IgD-negative memory B cell (primary cell): ENCODE data around the gene LHFPL6. TPM values are rescaled to one million over a fixed set of nuclear protein-coding genes. Genes with fewer than 3 reads are reported as not detected.

ENCODE experiments used
- H3K27ac Mint-ChIP-seq, 3 donors: one replicate each; pipeline ENCODE4 v1.8.0; 2020 to 2022; ENCODE audit warnings: mild to moderate bottlenecking in 3 of 3, mixed read lengths in 3 of 3, moderate library complexity in 1 of 3
- H3K27me3 Mint-ChIP-seq: one replicate; pipeline ENCODE4 v1.8.0; 2021; ENCODE audit warnings: mixed read lengths
- H3K36me3 Mint-ChIP-seq: one replicate; pipeline ENCODE4 v1.8.0; 2020; ENCODE audit warnings: mild to moderate bottlenecking, mixed read lengths
- H3K4me1 Mint-ChIP-seq, 3 donors: one replicate each; pipeline ENCODE4 v1.8.0; 2020 to 2022; ENCODE audit warnings: mixed read lengths in 3 of 3, mild to moderate bottlenecking in 1 of 3
- H3K4me3 Mint-ChIP-seq, 4 donors: one replicate each; pipeline ENCODE4 v1.8.0; 2020 to 2022; ENCODE audit warnings: mild to moderate bottlenecking in 4 of 4, mixed read lengths in 4 of 4, moderate library complexity in 3 of 4
- H3K9me3 Mint-ChIP-seq, 3 donors: one replicate each; pipeline ENCODE4 v1.8.0; 2020 to 2021; ENCODE audit warnings: mixed read lengths in 3 of 3, mild to moderate bottlenecking in 1 of 3
- polyA plus RNA-seq: library from polyadenylated mRNA; unstranded; fragments of 300-500 nt; fragmentation: Illumina TruSeq; gene quantifications from one replicate; pipeline ENCODE4 v1.2.3, GENCODE V29; 2021

The LHFPL6 gene
- polyA plus RNA-seq, 1 donor from 2014 or later = not detected

DNA sequence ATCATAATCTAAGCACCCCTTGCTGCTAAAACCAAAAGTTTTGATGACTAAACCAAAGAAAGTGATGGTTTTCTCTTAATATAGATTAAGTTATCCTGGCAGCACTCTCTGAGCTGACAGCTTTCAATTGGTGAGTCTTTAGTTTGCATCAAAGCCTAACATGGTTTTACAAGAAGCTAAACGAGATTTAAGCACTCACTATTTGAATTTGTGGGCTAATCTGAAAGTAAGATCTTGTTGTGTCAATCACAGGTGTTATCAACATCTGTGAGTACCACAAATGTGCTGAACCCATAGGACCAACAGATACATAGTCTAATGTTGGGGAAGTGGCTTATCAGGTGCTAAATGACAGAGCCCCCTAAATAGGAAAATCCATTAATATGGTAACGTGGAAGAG lies 223.9 kb downstream of the LHFPL6 start:
- Mint-ChIP-seq H3K4me3 (no peak overlapping the region), H3K27me3 (no peaks in the 10 kb centered on the region), H3K36me3 (no peaks in the 10 kb centered on the region), H3K27ac (no peak overlapping the region), H3K4me1 (no peaks in the 10 kb centered on the region), H3K9me3 (peaks cover 0 to 1% (median 0%) of the 10 kb centered on the region in 3 donors)

- no peak overlapping the region for H3K4me3 Mint-ChIP-seq
- peaks cover 0 to 1% (median 0%) of the 10 kb centered on the region in 3 donors for H3K9me3 Mint-ChIP-seq
- no peaks in the 10 kb centered on the region for H3K4me1 Mint-ChIP-seq
- H3K36me3 Mint-ChIP-seq = no peaks in the 10 kb centered on the region
- no peak overlapping the region for H3K27ac Mint-ChIP-seq
- no peaks in the 10 kb centered on the region for H3K27me3 Mint-ChIP-seq
Measured at GRCh38 chr13:39378306-39378705, 224.7 kb downstream of the LHFPL6 start.

DNA sequence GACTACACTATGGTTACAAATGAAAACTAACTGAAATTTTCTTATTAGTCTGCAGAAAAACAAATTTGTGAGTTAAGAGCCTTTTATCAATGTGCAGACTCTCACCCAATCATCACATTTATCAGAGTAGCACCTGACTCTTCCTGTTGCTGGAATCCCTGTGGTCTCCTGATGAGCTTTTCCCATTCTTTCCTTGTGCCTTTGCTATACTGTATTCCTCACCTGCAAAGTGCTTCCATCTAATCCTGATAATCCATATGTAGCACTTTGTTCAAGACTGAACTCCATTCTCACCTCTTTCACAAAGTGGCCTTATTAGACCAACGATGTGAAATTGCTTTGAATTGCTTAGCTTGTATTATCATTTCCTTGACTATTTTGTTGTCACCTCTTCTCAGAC lies 225.3 kb downstream of the LHFPL6 start:
- Mint-ChIP-seq H3K4me1 (no peaks in the 10 kb centered on the region), H3K36me3 (no peaks in the 10 kb centered on the region), H3K4me3 (no peak overlapping the region), H3K27ac (no peak overlapping the region), H3K27me3 (no peaks in the 10 kb centered on the region), H3K9me3 (peaks cover 0 to 1% (median 0%) of the 10 kb centered on the region in 3 donors)

GRCh38 chr13:39376076-39376475 lies 226.9 kb downstream of the LHFPL6 start:
- Mint-ChIP-seq H3K4me1 (no peaks in the 10 kb centered on the region), H3K9me3 (peaks cover 0 to 1% (median 0%) of the 10 kb centered on the region in 3 donors), H3K27ac (no peak overlapping the region), H3K36me3 (no peaks in the 10 kb centered on the region), H3K27me3 (peaks cover 2% of the 10 kb centered on the region), H3K4me3 (no peak overlapping the region)

DNA sequence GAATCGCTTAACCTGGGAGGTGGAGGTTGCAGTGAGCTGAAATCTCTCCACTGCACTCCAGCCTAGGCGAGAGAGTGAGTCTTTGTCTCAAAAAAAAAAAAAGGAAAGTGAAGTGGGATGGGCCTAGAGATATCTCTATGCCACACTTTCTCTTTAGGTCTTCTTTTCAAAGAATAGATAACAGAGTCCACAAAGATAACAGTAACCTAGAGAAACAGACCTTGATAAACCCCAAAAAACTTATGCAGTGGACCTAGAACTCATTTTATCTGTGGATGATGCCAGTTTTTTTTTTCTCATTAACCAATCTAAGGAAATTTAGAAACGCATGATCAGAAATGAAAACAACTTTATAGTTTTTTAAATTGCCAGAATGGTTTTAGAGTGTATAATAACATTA lies 227.4 kb downstream of the LHFPL6 start:
- H3K9me3 Mint-ChIP-seq = peaks cover 0 to 1% (median 0%) of the 10 kb centered on the region in 3 donors
- H3K4me3 Mint-ChIP-seq = no peak overlapping the region
- no peaks in the 10 kb centered on the region for H3K4me1 Mint-ChIP-seq
- no peaks in the 10 kb centered on the region for H3K36me3 Mint-ChIP-seq
- H3K27me3 Mint-ChIP-seq = peaks cover 2% of the 10 kb centered on the region
- no peak overlapping the region for H3K27ac Mint-ChIP-seq

DNA sequence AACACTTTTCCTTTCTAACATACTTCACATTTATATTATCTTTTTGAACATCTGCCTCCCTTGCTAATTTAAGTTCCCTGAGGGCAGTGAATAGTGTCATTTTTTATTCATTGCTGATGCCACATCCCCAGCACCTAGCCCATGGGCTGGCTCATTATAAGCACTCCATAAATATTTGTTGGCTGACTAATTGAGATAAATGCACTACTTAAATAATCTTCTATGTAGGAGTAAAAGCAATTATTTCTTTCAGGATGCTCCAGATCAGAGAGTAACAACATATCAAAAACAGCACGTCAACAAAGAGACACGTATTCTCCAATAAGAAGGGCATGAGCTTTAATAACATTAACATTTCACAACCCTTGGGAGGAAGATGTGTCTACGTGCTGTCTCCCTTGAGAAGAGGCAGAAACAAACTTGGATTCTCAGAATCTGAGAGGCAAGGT lies 228.2 kb downstream of the LHFPL6 start:
- no peaks in the 10 kb centered on the region for H3K36me3 Mint-ChIP-seq
- H3K9me3 Mint-ChIP-seq = peaks cover 0 to 1% (median 0%) of the 10 kb centered on the region in 3 donors
- no peaks in the 10 kb centered on the region for H3K4me1 Mint-ChIP-seq
- peaks cover 2% of the 10 kb centered on the region for H3K27me3 Mint-ChIP-seq
- no peak overlapping the region for H3K4me3 Mint-ChIP-seq
- no peak overlapping the region for H3K27ac Mint-ChIP-seq

DNA sequence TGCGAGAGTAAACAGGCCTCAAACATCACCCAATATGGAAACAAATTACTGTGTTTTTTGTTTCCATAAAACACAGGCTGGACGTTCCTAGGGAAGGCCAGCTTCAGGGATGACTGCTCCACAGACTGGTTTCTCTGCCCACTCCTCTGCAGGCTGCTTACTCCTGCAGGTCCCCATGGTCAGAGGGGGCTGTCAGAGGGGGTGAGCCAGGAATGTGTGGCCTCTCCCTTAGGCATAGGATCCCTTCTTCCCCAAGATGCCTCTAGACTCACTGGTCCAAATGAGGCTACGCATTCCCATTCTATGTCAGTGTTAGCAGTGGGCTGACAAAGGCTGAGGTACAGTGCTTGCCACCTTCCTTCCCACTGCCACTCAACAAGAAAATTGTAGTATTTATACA lies 229.8 kb downstream of the LHFPL6 start:
- Mint-ChIP-seq H3K36me3 (no peaks in the 10 kb centered on the region), H3K27ac (no peak overlapping the region), H3K9me3 (peaks cover 0 to 1% (median 0%) of the 10 kb centered on the region in 3 donors), H3K4me1 (no peaks in the 10 kb centered on the region), H3K4me3 (no peak overlapping the region), H3K27me3 (peaks cover 2% of the 10 kb centered on the region)

DNA sequence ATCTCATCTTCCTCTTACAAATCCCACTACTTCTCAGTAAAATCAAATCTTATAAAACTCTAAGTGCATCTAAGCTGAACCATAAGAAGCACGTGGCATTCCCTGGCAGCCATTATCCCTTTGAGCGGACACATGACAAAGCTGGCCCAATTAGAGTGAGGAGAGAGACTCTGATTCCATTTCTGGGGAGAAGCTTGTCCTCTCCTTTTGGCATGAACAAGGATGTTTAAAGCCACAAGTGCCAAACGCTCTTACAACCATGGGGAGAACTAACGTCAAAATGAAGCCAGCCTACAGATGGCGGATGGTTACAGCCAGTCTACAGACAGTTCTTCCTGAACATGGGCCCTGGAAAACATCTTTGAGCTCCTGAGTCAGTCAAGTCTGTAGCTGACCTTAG lies 231.3 kb downstream of the LHFPL6 start:
- no peak overlapping the region for H3K27ac Mint-ChIP-seq
- no peaks in the 10 kb centered on the region for H3K36me3 Mint-ChIP-seq
- H3K4me3 Mint-ChIP-seq = no peak overlapping the region
- no peaks in the 10 kb centered on the region for H3K4me1 Mint-ChIP-seq
- peaks cover 2% of the 10 kb centered on the region for H3K27me3 Mint-ChIP-seq
- no peaks in the 10 kb centered on the region for H3K9me3 Mint-ChIP-seq

DNA sequence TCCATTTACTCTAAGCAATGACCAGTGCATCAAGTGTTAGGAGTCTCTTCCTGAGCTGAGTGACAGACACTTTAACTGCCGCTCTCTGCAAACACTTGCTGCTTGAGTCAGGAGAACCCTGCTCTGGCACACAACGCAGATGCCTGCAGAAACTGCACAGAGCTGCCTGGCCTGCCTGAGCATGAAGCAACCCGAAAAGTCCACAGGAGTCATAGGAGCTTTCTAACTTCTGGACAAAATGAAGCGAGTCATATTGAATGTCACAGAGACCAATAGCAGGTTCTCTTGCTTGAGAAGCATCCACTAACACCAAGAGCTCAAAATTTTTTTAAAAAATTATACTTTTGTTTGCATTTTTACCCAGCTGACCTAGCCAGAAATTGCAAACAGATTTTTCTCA lies 232.4 kb downstream of the LHFPL6 start:
- H3K36me3 Mint-ChIP-seq = no peaks in the 10 kb centered on the region
- H3K27ac Mint-ChIP-seq = no peak overlapping the region
- H3K27me3 Mint-ChIP-seq = peaks cover 2% of the 10 kb centered on the region
- H3K4me1 Mint-ChIP-seq = no peaks in the 10 kb centered on the region
- no peak overlapping the region for H3K4me3 Mint-ChIP-seq
- no peaks in the 10 kb centered on the region for H3K9me3 Mint-ChIP-seq

DNA sequence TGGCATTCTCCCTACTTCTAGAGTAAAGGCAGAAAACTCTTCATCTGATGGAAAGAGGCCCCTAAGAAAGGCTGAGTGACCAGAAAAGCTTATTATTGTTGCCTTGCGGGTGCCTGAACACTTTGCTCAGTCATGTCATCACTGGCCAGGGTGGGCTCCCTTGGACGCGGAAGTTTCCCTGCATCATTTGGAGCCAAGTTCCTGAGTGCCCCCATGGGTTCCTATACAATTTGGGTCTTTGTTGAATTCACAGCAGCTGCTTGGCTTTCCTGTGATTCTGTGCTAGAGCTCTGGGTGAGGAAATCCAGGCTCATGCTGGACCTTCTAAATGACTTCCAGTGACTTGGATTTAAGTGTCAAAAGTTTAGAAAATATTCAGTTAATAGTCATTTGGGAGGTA lies 232.9 kb downstream of the LHFPL6 start:
- no peak overlapping the region for H3K4me3 Mint-ChIP-seq
- peaks cover 2% of the 10 kb centered on the region for H3K27me3 Mint-ChIP-seq
- no peaks in the 10 kb centered on the region for H3K4me1 Mint-ChIP-seq
- H3K9me3 Mint-ChIP-seq = no peaks in the 10 kb centered on the region
- peaks cover 1% of the 10 kb centered on the region for H3K36me3 Mint-ChIP-seq
- no peak overlapping the region for H3K27ac Mint-ChIP-seq

DNA sequence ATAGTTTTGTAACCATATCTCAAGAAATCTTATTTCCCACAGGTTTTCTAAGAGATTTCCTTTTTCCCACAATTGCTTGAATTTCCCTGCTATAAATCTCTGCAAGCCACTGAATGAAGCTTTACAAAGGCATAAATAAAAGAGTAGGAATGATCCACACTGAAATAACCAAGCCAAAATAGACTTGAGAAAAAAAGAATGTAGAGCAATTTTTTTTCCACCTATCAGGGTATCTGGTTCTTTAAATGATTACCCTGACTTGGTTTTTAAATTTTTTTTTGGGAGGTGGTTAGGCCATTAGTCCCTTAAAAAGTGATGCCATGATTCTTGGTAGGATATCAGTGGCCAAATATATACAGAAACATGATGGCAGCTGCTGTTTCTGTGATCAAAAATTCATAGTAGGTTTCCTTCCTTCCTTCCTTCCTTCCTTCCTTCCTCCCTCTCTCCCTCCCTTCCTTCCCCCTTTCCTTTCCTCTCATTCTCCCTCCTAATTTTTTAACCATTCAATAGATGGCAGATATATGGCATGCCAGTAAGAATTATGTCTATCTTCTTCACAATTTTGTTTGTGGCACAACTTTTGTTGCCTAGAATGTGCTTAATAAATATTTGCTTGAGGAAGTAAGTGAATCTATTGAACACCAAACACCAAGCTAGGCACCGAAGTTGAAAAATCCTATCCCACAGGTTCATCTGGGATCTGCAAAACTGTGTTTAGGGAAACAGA lies 233.7 kb downstream of the LHFPL6 start:
- Mint-ChIP-seq H3K36me3 (peaks cover 1% of the 10 kb centered on the region), H3K4me3 (no peak overlapping the region), H3K9me3 (no peaks in the 10 kb centered on the region), H3K27ac (no peak overlapping the region), H3K27me3 (peaks cover 2% of the 10 kb centered on the region), H3K4me1 (no peaks in the 10 kb centered on the region)

- Mint-ChIP-seq H3K4me3 (no peak overlapping the region), H3K36me3 (peaks cover 1% of the 10 kb centered on the region), H3K9me3 (no peaks in the 10 kb centered on the region), H3K4me1 (peaks cover 0 to 1% (median 0%) of the 10 kb centered on the region in 3 donors), H3K27ac (no peak overlapping the region), H3K27me3 (no peaks in the 10 kb centered on the region)
Measured at GRCh38 chr13:39365879-39366278, 237.1 kb downstream of the LHFPL6 start.

- no peaks in the 10 kb centered on the region for H3K9me3 Mint-ChIP-seq
- H3K36me3 Mint-ChIP-seq = peaks cover 1% of the 10 kb centered on the region
- peaks cover 0 to 1% (median 0%) of the 10 kb centered on the region in 3 donors for H3K4me1 Mint-ChIP-seq
- H3K4me3 Mint-ChIP-seq = no peak overlapping the region
- no peak overlapping the region for H3K27ac Mint-ChIP-seq
- no peaks in the 10 kb centered on the region for H3K27me3 Mint-ChIP-seq
Measured at GRCh38 chr13:39364947-39365468, 238.0 kb downstream of the LHFPL6 start.

DNA sequence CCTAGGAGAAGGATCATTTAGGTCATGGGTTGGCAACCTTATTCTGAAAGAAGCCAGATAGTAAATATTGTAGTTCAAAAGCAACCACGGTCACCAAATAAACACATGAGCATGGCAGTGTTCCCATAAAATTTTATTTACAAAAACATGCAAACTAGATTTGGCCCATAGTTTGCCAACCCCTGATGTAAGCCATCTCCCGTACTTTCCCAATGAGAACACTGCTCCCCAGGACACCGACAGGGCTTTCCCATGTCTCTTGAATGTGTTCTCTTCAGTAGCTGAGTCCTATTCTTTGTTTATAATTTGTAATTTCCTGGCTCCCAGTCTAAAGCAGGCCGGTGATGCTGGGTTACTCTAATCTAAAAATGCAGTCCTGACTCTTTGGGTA lies 239.6 kb downstream of the LHFPL6 start:
- H3K27me3 Mint-ChIP-seq = no peaks in the 10 kb centered on the region
- peaks cover 1% of the 10 kb centered on the region for H3K36me3 Mint-ChIP-seq
- peaks cover 0 to 3% (median 0%) of the 10 kb centered on the region in 3 donors for H3K9me3 Mint-ChIP-seq
- H3K27ac Mint-ChIP-seq = no peak overlapping the region
- H3K4me3 Mint-ChIP-seq = no peak overlapping the region
- peaks cover 0 to 1% (median 0%) of the 10 kb centered on the region in 3 donors for H3K4me1 Mint-ChIP-seq

- peaks cover 0 to 8% (median 0%) of the 10 kb centered on the region in 3 donors for H3K9me3 Mint-ChIP-seq
- H3K36me3 Mint-ChIP-seq = peaks cover 6% of the 10 kb centered on the region
- H3K27ac Mint-ChIP-seq = no peak overlapping the region
Measured at GRCh38 chr13:39362652-39363381, 240.2 kb downstream of the LHFPL6 start.

More at GRCh38 chr13:39362652-39363381, 240.2 kb downstream of the LHFPL6 start:
- Mint-ChIP-seq H3K27me3 (no peaks in the 10 kb centered on the region), H3K4me1 (peaks cover 0 to 1% (median 0%) of the 10 kb centered on the region in 3 donors), H3K4me3 (no peak overlapping the region)
